Loucy (cell line): ENCODE measurements around the gene CTRL.

Experiments used
- EZH2phosphoT487 ChIP-seq: fragments of 200-600 bp; IDR thresholded peaks from 2 replicates; pipeline ENCODE4 v1.6.1; 2018; ENCODE audit warnings: antibody characterized with exemption, mild to moderate bottlenecking, moderate library complexity, borderline replicate concordance
- TF ChIP-seq, protein P1 (sequence below): fragments of 200-600 bp; sonication (generic); conservative IDR thresholded peaks from 2 replicates; pipeline ENCODE4 v1.5.1; 2014; ENCODE audit warnings: mild to moderate bottlenecking, antibody characterized with exemption, low read length

DNA sequence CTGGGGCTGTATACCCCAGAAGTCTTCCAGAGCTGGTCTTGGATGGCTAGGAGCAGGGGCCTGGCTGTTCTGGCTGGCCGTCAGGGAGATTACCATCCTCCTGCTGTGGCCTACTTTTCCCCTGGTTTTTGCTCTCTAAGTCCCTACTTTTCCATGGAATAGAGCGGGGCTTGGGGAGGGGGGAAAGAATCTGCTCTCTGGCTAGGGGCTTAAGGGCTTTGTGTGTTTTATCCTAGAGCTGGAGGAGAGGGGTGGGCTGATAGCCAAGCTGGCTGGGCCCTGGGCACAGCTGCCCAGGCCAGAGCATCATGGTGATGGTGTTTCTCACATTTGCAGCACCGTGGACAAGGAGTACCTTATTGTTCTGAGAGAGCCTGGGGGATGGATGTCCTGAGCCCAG, 43.3 kb downstream of the CTRL start:
- TF ChIP-seq, protein P1, sequence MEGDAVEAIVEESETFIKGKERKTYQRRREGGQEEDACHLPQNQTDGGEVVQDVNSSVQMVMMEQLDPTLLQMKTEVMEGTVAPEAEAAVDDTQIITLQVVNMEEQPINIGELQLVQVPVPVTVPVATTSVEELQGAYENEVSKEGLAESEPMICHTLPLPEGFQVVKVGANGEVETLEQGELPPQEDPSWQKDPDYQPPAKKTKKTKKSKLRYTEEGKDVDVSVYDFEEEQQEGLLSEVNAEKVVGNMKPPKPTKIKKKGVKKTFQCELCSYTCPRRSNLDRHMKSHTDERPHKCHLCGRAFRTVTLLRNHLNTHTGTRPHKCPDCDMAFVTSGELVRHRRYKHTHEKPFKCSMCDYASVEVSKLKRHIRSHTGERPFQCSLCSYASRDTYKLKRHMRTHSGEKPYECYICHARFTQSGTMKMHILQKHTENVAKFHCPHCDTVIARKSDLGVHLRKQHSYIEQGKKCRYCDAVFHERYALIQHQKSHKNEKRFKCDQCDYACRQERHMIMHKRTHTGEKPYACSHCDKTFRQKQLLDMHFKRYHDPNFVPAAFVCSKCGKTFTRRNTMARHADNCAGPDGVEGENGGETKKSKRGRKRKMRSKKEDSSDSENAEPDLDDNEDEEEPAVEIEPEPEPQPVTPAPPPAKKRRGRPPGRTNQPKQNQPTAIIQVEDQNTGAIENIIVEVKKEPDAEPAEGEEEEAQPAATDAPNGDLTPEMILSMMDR, result no peak
- TF ChIP-seq EZH2phosphoT487, result no peak
